H1 (cell line): ENCODE measurements around the gene CDK15.

Source experiments
- CREB1 ChIP-seq: IDR thresholded peaks from 2 replicates; pipeline ENCODE4 v1.6.1; 2012; ENCODE audit warnings: inconsistent platforms
- CTCF ChIP-seq, 3 experiments: IDR thresholded peaks; 1 replicate in 2 of 3; 2 replicates in 1 of 3; pipeline versions ENCODE4 v1.5.1 to v1.6.1; 2011; ENCODE audit warnings: low read length in 3 of 3, mild to moderate bottlenecking in 3 of 3, inconsistent platforms in 2 of 3, low read depth in 1 of 3, moderate library complexity in 1 of 3; ENCODE audit not compliant: insufficient read depth in 1 of 3; ENCODE audit errors: control extremely low read depth in 1 of 3
- HDAC2 ChIP-seq, 2 experiments: fragments of 300-600 bp in 1 of 2; sonication (generic) in 1 of 2; IDR thresholded peaks; 2 replicates each; pipeline ENCODE4 v1.6.1; 2011 to 2012; ENCODE audit warnings: low read depth in 2 of 2, low read length in 2 of 2, mild to moderate bottlenecking in 2 of 2, moderate library complexity in 2 of 2, borderline replicate concordance in 1 of 2, inconsistent platforms in 1 of 2
- JUN ChIP-seq: IDR thresholded peaks from 2 replicates; pipeline ENCODE4 v1.6.1; 2011; ENCODE audit warnings: low read depth, mild to moderate bottlenecking, improper control_type of control experiment, low read length
- KDM5A ChIP-seq: fragments of 200-600 bp; IDR thresholded peaks from 2 replicates; pipeline ENCODE4 v1.7.1; 2012; ENCODE audit warnings: mild to moderate bottlenecking, low read length, inconsistent platforms, mixed read lengths
- MAFK ChIP-seq: IDR thresholded peaks from 2 replicates; pipeline ENCODE4 v1.6.1; 2012; ENCODE audit warnings: low read depth, mild to moderate bottlenecking, improper control_type of control experiment, low read length
- MAX ChIP-seq: IDR thresholded peaks from 2 replicates; pipeline ENCODE4 v1.6.1; 2012; ENCODE audit warnings: inconsistent platforms
- POLR2A ChIP-seq, 2 experiments: IDR thresholded peaks; 1 replicate in 1 of 2; 2 replicates in 1 of 2; pipeline ENCODE4 v1.6.1; 2011; ENCODE audit warnings: low read depth in 2 of 2, low read length in 2 of 2, mild to moderate bottlenecking in 2 of 2; ENCODE audit errors: control extremely low read depth in 1 of 2
- POLR2AphosphoS5 ChIP-seq: IDR thresholded peaks from 2 replicates; pipeline ENCODE4 v1.6.1; 2011; ENCODE audit warnings: low read depth, low read length
- TAF1 ChIP-seq: IDR thresholded peaks from 2 replicates; pipeline ENCODE4 v1.6.1; 2011; ENCODE audit warnings: mild to moderate bottlenecking, low read depth, low read length
- YY1 ChIP-seq: IDR thresholded peaks from 2 replicates; pipeline ENCODE4 v1.6.1; 2011; ENCODE audit warnings: low read depth, mild to moderate bottlenecking, low read length
- ZNF274 ChIP-seq: IDR thresholded peaks from 2 replicates; pipeline ENCODE4 v1.7.0; 2012; ENCODE audit warnings: low read length, borderline replicate concordance; ENCODE audit errors: extremely low read depth

- TF ChIP-seq YY1 (no peak), HDAC2 (IDR thresholded peaks at IDR 0.05; ENCODE audit: borderline replicate concordance in 1 of 2, low read depth in 2 of 2, low read length in 2 of 2) (no peak), POLR2A (IDR thresholded peaks at IDR 0.05; ENCODE audit: control extremely low read depth in 1 of 2, low read depth in 2 of 2, low read length in 2 of 2) (no peak), CTCF (IDR thresholded peaks at IDR 0.05; ENCODE audit: control extremely low read depth in 1 of 3, insufficient read depth in 1 of 3, low read depth in 1 of 3, low read length in 3 of 3) (no peak), MAFK (no peak), JUN (no peak), KDM5A (no peak), CREB1 (no peak), POLR2AphosphoS5 (no peak), MAX (no peak), ZNF274 (no peak), TAF1 (no peak)
These were observed 53.6 kb downstream of the CDK15 start for GRCh38 chr2:201859949-201860348.
